H9 (cell line): ENCODE measurements around the gene EGFL8. TPM values are rescaled to one million over a fixed set of nuclear protein-coding genes. Genes with fewer than 3 reads are reported as not detected.
A peak's percentile ranks its signal among the peaks of the same experiment; 100 is the strongest.

ENCODE experiments used
- DNase-seq: peaks from one replicate; pipeline ENCODE4 v3.0.0-alpha.2; 2017
- H2AFZ ChIP-seq: one replicate; pipeline ENCODE4 v1.6.1; 2013; ENCODE audit warnings: mild to moderate bottlenecking, low read length, control low read depth, moderate library complexity
- H2AK5ac ChIP-seq: 2 replicates; pipeline ENCODE4 v1.6.1; 2013; ENCODE audit warnings: low read length, control low read depth, mixed read lengths; ENCODE audit not compliant: insufficient read length
- H2BK120ac ChIP-seq: one replicate; pipeline ENCODE4 v1.6.1; 2013; ENCODE audit warnings: low read depth, mild to moderate bottlenecking, low read length, control low read depth, inconsistent platforms; ENCODE audit not compliant: poor library complexity, severe bottlenecking
- H2BK12ac ChIP-seq: 2 replicates; pipeline ENCODE4 v1.6.1; 2013; ENCODE audit warnings: low read length, control low read depth, mixed read lengths, low read depth; ENCODE audit not compliant: insufficient read length
- H2BK15ac ChIP-seq: 2 replicates; pipeline ENCODE4 v1.6.1; 2013; ENCODE audit warnings: low read depth, low read length, control low read depth
- H2BK20ac ChIP-seq: one replicate; pipeline ENCODE4 v1.6.1; 2013; ENCODE audit warnings: low read depth, mild to moderate bottlenecking, low read length, control low read depth, inconsistent platforms; ENCODE audit not compliant: poor library complexity, severe bottlenecking
- H2BK5ac ChIP-seq: 2 replicates; pipeline ENCODE4 v1.6.1; 2013; ENCODE audit warnings: low read length, control low read depth, mixed read lengths; ENCODE audit not compliant: insufficient read length
- H3K14ac ChIP-seq: 2 replicates; pipeline ENCODE4 v1.6.1; 2013; ENCODE audit warnings: low read length, control low read depth; ENCODE audit not compliant: insufficient read depth
- H3K18ac ChIP-seq: 2 replicates; pipeline ENCODE4 v1.6.1; 2013; ENCODE audit warnings: low read depth, mild to moderate bottlenecking, mixed read lengths, low read length, control low read depth; ENCODE audit not compliant: insufficient read length
- H3K23ac ChIP-seq: 2 replicates; pipeline ENCODE4 v1.6.1; 2013; ENCODE audit warnings: low read length, control low read depth, mixed read lengths, low read depth; ENCODE audit not compliant: insufficient read length
- H3K23me2 ChIP-seq: 2 replicates; pipeline ENCODE4 v1.6.1; 2013; ENCODE audit warnings: low read depth, mild to moderate bottlenecking, mixed read lengths, low read length, control low read depth; ENCODE audit not compliant: insufficient read length, poor library complexity, severe bottlenecking
- H3K27ac ChIP-seq: 2 replicates; pipeline ENCODE4 v1.5.1; 2013; ENCODE audit warnings: low read length, control low read depth, mixed read lengths, low read depth; ENCODE audit not compliant: insufficient read length
- H3K27me3 ChIP-seq: 2 replicates; pipeline ENCODE4 v1.6.1; 2013; ENCODE audit warnings: low read length, control low read depth, inconsistent platforms; ENCODE audit not compliant: insufficient read depth
- H3K4ac ChIP-seq: 2 replicates; pipeline ENCODE4 v1.6.1; 2013; ENCODE audit warnings: low read depth, mild to moderate bottlenecking, control low read depth, inconsistent platforms, low read length, moderate library complexity
- H3K4me1 ChIP-seq: 2 replicates; pipeline ENCODE4 v1.6.1; 2013; ENCODE audit warnings: low read length, control low read depth, inconsistent platforms; ENCODE audit not compliant: insufficient read depth
- H3K4me2 ChIP-seq: 2 replicates; pipeline ENCODE4 v1.6.1; 2013; ENCODE audit warnings: low read length, control low read depth, mixed read lengths; ENCODE audit not compliant: insufficient read length, insufficient read depth
- H3K56ac ChIP-seq: 2 replicates; pipeline ENCODE4 v1.6.1; 2013; ENCODE audit warnings: low read depth, mild to moderate bottlenecking, mixed read lengths, low read length, control low read depth; ENCODE audit not compliant: insufficient read length
- H3K79me1 ChIP-seq: 2 replicates; pipeline ENCODE4 v1.6.1; 2013; ENCODE audit warnings: low read depth, mild to moderate bottlenecking, moderate library complexity, low read length, control low read depth, inconsistent platforms; ENCODE audit not compliant: insufficient read depth, poor library complexity, severe bottlenecking
- H3K79me2 ChIP-seq: 2 replicates; pipeline ENCODE4 v1.6.1; 2013; ENCODE audit warnings: low read length, control low read depth, inconsistent platforms; ENCODE audit not compliant: insufficient read depth
- H3K9ac ChIP-seq: 2 replicates; pipeline ENCODE4 v1.6.1; 2013; ENCODE audit warnings: low read length, control low read depth, mixed read lengths; ENCODE audit not compliant: insufficient read length; ENCODE audit errors: extremely low read depth
- H3K9me3 ChIP-seq: one replicate; pipeline ENCODE4 v1.6.1; 2013; ENCODE audit warnings: low read depth, low read length, inconsistent platforms; ENCODE audit not compliant: control insufficient read depth
- H3T11ph ChIP-seq: one replicate; pipeline ENCODE4 v1.6.1; 2013; ENCODE audit warnings: mild to moderate bottlenecking, low read length, control low read depth, inconsistent platforms
- H4K20me1 ChIP-seq: one replicate; pipeline ENCODE4 v1.6.1; 2013; ENCODE audit not compliant: control insufficient read depth, insufficient read length, insufficient read depth
- H4K5ac ChIP-seq: 2 replicates; pipeline ENCODE4 v1.6.1; 2013; ENCODE audit warnings: low read depth, mild to moderate bottlenecking, mixed read lengths, low read length, control low read depth; ENCODE audit not compliant: insufficient read length
- H4K8ac ChIP-seq: replicated peaks from 2 replicates; pipeline ENCODE4 v1.6.1; 2013; ENCODE audit warnings: low read length, control low read depth, mixed read lengths, low read depth; ENCODE audit not compliant: insufficient read length
- H4K91ac ChIP-seq: 2 replicates; pipeline ENCODE4 v1.6.1; 2013; ENCODE audit warnings: low read depth, mild to moderate bottlenecking, moderate library complexity, mixed read lengths, low read length, control low read depth; ENCODE audit not compliant: insufficient read length
- H3K27ac Mint-ChIP-seq, 3 experiments: 2 replicates in 2 of 3; 3 replicates in 1 of 3; pipeline ENCODE4 v1.8.0; 2020 to 2021; ENCODE audit warnings: mixed read lengths in 3 of 3, mild to moderate bottlenecking in 1 of 3, moderate library complexity in 1 of 3
- H3K27me3 Mint-ChIP-seq: 2 replicates; pipeline ENCODE4 v1.8.0; 2021; ENCODE audit warnings: low read depth, mild to moderate bottlenecking, moderate library complexity, mixed read lengths
- H3K36me3 Mint-ChIP-seq, 3 experiments: 2 replicates in 2 of 3; 3 replicates in 1 of 3; pipeline ENCODE4 v1.8.0; 2020 to 2021; ENCODE audit warnings: low read depth in 3 of 3, mixed read lengths in 3 of 3; ENCODE audit not compliant: insufficient read depth in 1 of 3
- H3K4me1 Mint-ChIP-seq, 2 experiments: 2 replicates each; pipeline ENCODE4 v1.8.0; 2020; ENCODE audit warnings: mixed read lengths in 2 of 2
- H3K4me3 Mint-ChIP-seq, 2 experiments: 2 replicates in 1 of 2; 3 replicates in 1 of 2; pipeline ENCODE4 v1.8.0; 2020 to 2021; ENCODE audit warnings: mild to moderate bottlenecking in 2 of 2, mixed read lengths in 2 of 2, moderate library complexity in 1 of 2
- H3K9me3 Mint-ChIP-seq, 2 experiments: 2 replicates in 1 of 2; 3 replicates in 1 of 2; pipeline ENCODE4 v1.8.0; 2020; ENCODE audit warnings: mild to moderate bottlenecking in 2 of 2, mixed read lengths in 2 of 2, moderate library complexity in 1 of 2
- CTCF ChIP-seq: fragments of 200-600 bp; sonication (generic); conservative IDR thresholded peaks from 3 replicates; pipeline ENCODE4 v1.8.0; 2021; ENCODE audit warnings: antibody characterized with exemption, mild to moderate bottlenecking
- WGBS: extraction: QIAGEN DNeasy Blood & Tissue Kit; methylation state at CpG from one replicate; pipeline ENCODE4 v1.1.7; 2013; ENCODE audit warnings: missing lambda C conversion rate, low lambda C conversion rate, mixed read lengths; ENCODE audit not compliant: insufficient read length; ENCODE audit errors: extremely low coverage; 5-methylcytosine and 5-hydroxymethylcytosine counted together
- total RNA-seq: library from RNA; stranded (reverse); gene quantifications from 2 replicates; pipeline ENCODE4 v1.2.1, GENCODE V29; 2021

EGFL8 gene
- total RNA-seq, 1 experiment from 2014 or later: 27.2 TPM

- Histone ChIP-seq H3K27ac (peak within 1 kb of the TSS; percentile 48), H3K9me3 (no peaks in the 10 kb centered on the region), H3K56ac (no peak within 1 kb of the TSS), H3K4me2 (peak within 1 kb of the TSS; percentile 93), H3K79me1 (no peaks in the 10 kb centered on the region), H3K9ac (peak within 1 kb of the TSS; percentile 90), H3K79me2 (no peaks in the 10 kb centered on the region), H3T11ph (no peak within 1 kb of the TSS), H4K8ac (peak within 1 kb of the TSS; percentile 33), H2BK12ac (no peak within 1 kb of the TSS), H2BK15ac (no peak within 1 kb of the TSS), H2BK5ac (no peak within 1 kb of the TSS), H3K18ac (peak within 1 kb of the TSS; percentile 86), H3K4me1 (no peaks in the 10 kb centered on the region), H3K4ac (no peak within 1 kb of the TSS), H3K23ac (no peak within 1 kb of the TSS), H2BK20ac (no peak within 1 kb of the TSS), H3K27me3 (no peaks in the 10 kb centered on the region), H2BK120ac (no peak within 1 kb of the TSS), H4K5ac (no peak within 1 kb of the TSS), H2AFZ (no peak within 1 kb of the TSS), H4K91ac (no peak within 1 kb of the TSS), H3K23me2 (peaks cover 3% of the 10 kb centered on the region), H2AK5ac (no peak within 1 kb of the TSS), H3K14ac (peak within 1 kb of the TSS; percentile 86), H4K20me1 (no peaks in the 10 kb centered on the region)
- H3K27me3 Mint-ChIP-seq: no peaks in the 10 kb centered on the region; the same call in 1 of the 2 replicates
- WGBS: no CpG with 5 or more reads among the region's 44 CpGs
- peaks cover 22 to 35% of the 10 kb centered on the region in 2 experiments for H3K4me1 Mint-ChIP-seq
- H3K4me3 Mint-ChIP-seq: peak within 1 kb of the TSS; percentile 99
- DNase-seq: peak; percentile 99
- H3K36me3 Mint-ChIP-seq: peaks cover 11 to 30% (median 25%) of the 10 kb centered on the region in 3 experiments; a peak in 6 of 7 replicates
- peak within 1 kb of the TSS; percentile 99 to 100 (median 100) for H3K27ac Mint-ChIP-seq
- no peak for TF ChIP-seq CTCF
- no peaks in the 10 kb centered on the region for H3K9me3 Mint-ChIP-seq
These were observed 36.4 kb upstream of the EGFL8 start, which contains the start of gene ATF6B for GRCh38 chr6:32127717-32128592. ATF6B (minus strand) TSS chr6:32128246; CDS start chr6:32128207, 39 bp downstream.
